DMS79 treated with DMSO at 0.1 percent for 48 hours (cell line): Measurements from ENCODE around the gene SEL1L3.
A peak's percentile ranks its signal among the peaks of the same experiment; 100 is the strongest.

ENCODE experiments used
- DNase-seq: peaks from one replicate; lab custom pipeline; 2025; lab: John Stamatoyannopoulos, UW

Gene SEL1L3

DNA sequence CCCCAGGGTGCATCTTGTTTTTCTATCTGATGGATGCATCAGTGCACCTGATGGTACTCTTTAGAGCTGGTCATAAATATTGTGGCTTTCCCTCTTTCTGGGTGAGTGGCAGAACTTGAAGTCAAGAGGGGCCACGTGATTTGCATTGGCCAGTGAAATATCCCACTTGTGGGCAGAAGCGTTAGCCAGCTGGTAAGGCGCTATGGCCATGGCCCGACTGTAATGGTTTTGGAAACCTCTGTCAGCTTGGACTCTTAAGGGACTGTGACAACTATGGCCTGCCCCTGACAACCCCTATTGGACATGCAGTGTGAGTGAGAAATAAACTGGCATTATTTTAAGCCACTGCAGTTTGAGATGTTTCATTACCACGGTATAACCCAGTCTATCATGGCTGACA is 72.8 kb downstream of the SEL1L3 start:
- DNase-seq: peak; percentile 69

DNA sequence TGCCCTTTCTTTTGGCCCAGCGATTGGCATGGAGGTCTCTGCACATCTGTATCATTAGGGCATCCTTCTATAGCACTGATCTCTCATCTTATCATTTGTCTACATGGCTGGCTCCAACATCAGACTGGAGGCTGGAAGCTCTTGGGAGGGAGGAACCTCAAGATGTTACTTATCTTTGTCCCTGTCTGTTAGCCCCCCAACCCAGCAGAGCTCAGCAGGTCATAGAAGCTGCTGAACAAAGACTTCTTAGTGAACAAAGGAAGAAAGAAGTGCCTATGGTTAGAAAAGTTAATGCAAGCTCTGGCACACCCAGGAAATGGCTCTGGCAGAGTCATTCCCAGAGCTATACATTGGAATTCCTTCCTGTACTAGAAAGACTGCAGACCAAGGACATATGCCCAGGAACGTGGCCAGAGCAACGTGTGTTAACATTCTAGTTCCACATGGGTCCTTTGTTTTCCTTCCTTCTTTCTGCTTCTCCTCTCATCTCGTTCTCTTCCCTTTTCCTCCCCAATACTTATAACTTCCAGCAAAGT is 74.0 kb downstream of the SEL1L3 start:
- no peak for DNase-seq

DNA sequence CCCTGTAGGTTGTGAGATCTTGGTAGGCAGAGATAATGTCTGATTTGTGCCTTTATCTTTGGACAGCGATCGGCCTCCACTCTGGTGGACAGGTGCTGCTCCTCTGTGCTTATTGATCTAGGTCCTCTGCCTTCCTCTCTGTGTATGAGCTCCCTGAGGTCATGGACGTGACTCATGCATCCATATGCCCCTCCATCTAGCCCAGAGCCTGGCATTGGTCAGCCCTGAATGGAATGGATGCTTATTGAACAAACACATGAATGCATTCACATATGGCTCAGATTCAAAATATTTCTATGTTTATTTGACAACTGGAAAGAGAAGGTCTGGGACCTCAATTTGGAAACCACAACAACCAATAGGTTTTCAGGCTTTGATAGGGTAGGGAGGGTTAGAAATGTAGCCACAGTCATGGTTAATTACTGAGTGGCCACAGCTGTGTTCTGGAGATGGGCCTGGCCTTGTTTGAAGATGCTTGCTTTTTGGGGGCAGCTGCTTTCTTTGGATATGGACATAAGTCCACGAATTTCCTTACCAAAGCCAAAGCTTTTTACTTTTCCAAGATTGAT is 76.2 kb downstream of the SEL1L3 start:
- no peak for DNase-seq

DNA sequence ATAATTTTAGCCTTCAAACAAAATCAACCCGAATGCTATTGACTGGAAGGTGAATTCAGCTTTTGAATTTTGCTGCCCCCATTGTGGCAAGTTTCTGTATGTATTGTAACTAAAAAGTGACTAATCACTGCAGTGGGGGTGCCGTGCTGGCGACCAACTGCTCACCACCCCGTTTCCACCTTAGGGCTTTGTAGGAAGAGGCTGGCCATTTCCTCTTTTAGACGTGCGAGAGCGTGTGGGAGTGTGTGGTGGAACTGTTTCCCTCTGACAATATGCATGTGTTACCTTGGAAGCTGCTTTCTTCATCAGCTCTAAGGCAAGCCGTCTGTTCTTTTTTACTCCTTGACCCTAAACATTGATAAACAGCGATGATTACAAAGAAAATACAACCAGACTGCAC is 78.8 kb downstream of the SEL1L3 start:
- DNase-seq: no peak

DNA sequence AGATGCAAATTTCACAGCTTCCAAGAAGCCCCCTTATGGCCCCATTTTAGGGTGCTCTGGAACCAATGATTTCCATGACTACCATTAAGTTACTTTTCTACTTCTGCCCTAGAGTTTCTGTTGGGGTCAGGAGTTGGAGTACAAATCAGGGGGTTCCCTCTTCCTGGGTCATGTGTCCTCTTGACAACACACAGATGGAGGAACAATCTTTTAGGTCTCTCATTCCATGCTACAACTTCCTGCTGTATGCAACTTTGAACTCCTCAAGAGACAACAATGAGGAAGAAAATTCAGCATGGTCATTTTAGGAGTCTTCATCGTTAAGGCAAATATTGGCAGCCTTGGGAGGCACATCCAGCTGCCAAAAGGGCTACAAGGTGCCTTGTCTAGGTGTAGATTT is 79.7 kb downstream of the SEL1L3 start:
- DNase-seq: no peak

DNA sequence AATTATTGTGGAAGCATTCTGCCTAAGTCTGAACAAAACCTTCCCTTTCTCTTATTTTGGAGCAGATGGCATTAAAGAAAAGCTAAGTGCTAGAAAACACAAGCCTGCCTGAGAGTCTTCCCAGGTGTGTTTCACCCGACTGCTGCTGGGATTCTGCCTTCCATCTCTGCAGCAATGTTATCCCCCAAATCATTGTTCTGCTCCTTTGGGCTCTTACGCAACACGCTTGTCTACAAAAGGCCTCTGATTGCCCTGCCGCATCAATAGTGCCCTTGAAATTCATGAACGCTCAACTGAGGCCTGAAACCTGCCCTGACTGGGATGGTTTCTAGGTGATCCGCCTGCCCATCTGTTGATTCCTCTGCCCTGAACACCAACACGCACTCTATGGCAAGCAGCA is 80.3 kb downstream of the SEL1L3 start:
- DNase-seq: no peak

DNA sequence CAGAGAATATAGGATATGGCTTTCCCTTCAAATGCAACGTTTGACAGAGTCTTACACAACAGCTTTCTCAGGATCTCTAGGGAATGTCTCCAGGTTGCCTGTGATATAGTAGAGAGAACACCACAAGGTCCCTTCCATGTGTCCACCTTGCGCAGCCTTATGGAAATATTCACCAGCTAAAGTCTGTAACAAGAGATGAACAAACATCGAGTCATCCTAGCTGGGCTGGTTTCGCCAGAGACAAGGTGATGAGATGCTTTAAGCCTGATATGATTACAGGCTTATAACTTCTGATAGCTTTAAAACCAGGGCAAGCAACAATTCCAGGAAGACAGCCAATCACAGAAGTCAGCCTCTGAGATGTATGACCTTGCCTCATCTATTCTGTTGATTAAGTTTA is 83.8 kb downstream of the SEL1L3 start:
- no peak for DNase-seq

DNA sequence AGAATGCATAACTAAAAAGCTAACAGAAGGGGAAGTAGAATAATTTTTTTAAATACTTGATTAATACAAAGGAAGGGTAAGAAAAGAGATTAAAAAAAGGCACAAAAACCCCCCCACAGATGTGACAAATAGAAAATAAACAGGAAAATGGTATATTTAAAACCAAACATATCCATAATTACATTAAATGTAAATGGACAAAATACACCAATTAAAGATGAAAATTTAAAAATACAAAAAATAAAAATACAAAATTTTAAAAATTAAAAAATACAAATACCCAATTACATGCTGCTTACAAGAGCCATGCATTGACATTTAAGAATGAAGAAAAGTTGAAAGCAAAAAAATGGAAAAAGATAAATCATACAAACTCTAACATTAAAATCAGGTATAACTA is 86.0 kb downstream of the SEL1L3 start:
- DNase-seq: no peak

DNA sequence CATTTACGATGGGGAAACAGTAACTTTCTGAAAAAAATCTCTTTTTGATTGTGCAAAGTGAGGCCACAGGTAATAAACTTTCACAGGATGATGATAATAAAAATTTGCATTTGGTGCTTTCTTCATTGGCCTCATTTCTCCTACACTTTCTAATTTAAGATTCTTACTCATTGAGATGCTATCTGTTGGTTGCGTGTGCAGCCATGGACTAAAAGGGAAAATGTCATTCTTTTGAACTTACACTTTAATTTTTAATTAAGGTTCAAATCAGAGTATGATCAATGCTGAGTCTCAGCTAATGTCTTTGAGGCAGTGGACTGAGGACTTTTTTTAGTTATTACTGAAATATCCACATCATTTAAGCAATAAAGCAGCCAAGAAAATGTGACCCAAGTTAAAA is 87.6 kb downstream of the SEL1L3 start:
- DNase-seq: no peak

DNA sequence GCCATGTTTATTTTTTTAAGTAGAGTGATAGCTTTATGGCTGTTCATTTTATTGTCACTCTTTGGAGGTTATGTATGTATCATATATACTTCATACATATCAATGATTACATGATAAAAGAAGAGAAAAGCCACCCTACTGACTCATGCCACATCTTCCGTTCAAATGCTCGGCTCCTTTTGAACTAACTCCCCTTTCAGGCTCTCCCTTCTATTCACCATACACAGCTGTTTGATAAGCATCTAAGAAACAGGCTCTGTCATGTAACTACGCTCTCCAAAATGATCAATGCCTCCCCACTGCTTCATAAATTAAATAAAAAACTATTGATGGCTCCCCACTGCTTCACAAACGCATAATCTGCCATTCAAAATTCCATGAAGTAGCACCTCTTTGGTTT is 89.4 kb downstream of the SEL1L3 start:
- DNase-seq: no peak

DNA sequence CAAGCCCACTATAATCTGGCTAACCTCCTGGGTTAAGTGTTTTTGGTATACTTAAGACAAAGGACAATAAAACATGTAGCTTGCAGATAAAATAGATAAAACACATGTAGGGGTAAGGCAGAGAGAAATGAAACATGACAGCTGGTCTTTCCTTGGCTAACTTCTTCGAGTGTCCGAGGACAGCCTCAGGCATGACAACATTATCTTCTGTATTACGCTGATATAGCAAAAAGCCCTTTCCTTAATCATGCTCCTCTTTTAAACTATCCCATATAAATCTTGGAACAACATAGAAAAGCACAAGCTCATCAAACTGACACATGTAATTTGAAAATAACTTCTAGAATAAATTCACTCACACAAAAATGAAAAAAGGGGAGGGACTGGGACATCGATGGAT is 91.1 kb downstream of the SEL1L3 start:
- no peak for DNase-seq

DNA sequence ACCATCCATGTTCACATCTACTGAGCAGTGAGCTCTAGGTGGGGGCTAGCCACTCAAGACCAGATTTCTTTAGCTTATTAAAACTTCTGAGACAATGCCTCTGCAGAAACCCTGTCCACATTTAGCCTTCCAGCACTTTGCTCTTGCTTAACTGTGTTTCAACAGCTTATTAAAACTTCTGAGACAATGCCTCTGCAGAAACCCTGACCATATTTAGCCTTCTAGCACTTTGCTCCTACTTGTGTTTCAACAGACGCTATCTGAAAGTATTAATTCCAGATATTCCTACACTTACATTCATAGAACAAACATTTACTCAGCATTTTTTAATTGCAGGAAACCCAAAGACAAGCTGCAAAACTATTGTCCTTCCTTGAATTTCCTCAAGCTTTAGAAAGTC is 91.9 kb downstream of the SEL1L3 start:
- no peak for DNase-seq

DNA sequence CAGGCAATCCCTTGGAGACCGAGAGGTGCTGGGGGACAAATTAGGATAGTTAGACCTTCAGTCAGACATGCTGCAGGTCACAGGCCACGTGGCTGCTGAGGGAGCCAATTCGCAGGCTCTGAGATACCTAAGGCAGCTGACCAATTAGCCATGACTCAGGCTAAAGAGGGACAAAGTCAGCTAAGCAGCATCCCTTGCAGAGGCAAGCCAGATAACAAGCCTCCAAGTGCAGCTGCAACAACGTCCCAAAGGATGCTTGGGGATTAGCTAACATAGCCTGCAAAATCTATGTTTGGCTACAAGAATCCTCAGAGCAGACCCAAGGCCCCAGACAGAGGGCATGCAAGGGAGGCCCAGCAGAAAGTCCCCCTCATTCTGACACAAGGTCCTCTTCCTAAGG is 93.5 kb downstream of the SEL1L3 start:
- DNase-seq: no peak

DNA sequence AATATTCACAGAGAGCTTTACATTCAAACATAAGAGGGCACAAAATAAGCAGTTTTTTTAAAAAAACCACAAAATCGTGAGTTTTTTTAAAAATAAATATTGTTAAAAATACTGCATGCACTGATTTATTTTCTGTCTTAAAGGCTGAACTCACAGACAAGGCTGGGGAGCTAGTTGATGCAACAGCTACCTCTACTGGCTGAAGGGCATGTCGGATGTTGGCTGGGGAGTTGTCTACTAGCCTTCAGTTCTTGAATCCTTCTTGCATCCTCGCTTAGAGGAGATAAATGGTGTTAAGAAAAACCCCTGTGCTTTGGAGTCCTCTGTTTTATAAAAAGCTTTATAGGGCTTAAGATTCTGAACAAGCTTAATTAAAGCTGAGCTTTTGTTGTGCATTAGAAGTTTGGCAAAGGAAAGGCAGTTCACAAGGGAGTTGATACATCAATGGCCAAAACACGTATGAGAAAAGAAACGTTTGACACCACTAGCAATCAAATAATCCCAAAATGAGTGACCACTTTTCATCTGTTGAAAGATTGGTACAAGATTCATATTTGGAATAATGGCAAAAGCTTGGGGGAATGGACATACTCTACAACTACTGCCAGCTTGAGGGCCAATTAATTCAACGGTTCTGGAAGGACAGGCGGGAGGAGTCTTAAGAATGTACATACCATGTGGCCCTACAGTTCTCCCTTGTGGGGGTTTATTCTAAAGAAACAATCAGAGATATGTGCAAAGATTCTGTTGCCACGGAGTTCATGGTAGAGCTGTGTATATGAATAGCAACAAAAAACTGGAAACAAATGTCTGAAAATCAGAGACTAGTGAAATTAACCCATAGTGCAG is 94.7 kb downstream of the SEL1L3 start:
- peak; percentile 17 for DNase-seq

DNA sequence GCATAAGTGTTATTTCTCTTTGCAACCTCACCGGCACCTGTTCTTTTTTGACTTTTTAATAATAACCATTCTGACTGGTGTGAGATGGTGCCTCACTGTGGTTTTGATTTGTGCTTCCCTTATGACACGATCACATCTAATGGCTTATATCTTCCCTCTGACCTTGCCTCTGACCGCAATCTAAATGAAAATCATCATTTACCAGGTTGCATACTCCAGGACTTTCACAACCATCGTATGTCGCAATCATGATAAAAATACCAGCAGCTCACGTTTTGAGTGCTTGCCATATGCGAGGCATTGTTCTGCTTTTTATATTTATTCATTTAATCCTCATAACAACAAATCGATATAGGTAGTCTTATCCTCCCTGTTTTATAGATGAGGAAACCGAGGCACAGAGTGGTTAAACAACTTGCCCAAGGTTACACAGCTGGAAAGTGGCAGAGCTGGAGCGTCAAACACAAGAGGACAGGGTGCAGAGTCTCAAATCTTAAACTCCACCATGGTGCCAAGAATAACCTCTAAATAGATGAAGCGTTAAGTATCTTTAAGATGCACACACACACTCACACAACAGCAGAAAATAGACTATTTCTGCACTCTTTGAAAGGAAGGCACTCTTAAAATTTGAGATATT is 102.2 kb downstream of the SEL1L3 start:
- no peak for DNase-seq

DNA sequence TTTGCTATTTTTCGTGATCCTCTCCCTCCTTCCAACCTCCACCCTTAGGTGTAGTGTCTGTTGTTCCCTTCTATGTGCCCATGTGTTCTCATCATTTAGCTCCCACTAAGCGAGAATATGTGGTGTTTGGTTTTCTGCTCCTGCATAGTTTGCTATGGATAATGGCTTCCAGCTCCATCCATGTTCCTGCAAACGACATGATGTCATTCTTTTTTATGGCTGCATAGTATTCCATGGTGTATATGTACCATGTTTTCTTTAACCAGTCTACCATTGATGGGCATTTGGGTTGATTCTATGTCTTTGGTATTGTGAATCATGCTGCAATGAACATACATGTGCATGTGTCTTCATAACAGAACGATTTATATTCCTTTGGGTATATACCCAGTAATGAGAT is 102.7 kb downstream of the SEL1L3 start:
- DNase-seq: no peak

DNA sequence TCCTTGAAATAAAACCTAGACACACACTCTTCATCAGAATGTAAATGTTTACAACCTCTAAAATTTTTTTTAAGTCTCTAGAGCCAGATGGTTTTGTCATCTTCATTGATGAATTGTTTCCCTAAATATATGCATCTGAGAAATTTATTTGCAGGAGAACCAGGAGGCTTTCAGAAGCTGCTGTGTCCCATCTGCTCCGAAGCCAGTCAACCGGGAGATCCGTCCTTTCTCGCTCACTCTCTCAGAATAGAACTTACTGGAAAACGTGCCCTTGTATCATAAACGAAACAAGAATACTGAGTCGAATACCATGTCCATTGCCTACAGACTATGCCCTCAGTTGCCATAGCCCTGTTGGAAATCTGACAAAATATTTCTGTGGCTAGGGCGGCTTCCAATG is 103.7 kb downstream of the SEL1L3 start:
- no peak for DNase-seq

DNA sequence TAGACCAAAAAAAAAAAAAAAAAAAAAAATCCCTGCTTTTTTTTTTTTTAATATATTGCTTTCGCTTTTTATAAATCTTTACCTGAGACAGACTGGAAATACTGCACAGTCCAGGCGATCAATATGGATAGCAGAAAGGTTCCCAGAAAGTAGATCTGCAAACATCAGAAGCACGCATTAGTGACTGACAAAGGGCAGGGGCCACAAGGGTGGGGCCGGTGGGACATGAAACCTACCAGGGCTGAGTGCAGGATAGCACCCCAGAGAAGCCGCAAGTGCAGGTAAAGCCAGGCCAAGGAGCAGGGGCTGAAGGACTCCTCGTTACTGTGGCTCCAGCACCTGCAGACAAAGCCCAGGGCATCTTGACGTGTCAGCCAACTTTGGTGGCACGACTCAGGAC is 105.3 kb downstream of the SEL1L3 start:
- DNase-seq: no peak

DNA sequence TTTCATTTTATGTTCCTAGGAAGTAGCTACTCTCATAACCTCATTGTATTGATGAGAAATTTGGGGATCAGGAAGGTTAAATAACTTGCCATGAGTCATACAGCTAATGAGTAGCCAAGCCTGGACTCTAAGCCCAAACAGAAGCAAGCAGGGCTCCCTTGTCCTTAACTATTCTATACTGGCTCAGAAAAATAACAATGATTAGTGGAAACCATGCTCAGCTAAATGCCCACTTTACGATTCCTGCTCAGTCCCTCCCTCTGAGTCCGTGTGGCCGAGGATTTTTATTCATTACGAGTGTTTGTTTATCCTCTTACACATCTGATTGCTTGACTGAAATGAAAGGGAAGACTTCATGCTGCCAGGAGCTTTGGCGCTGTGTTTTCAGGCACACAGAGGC is 106.3 kb downstream of the SEL1L3 start:
- DNase-seq: peak; percentile 56

DNA sequence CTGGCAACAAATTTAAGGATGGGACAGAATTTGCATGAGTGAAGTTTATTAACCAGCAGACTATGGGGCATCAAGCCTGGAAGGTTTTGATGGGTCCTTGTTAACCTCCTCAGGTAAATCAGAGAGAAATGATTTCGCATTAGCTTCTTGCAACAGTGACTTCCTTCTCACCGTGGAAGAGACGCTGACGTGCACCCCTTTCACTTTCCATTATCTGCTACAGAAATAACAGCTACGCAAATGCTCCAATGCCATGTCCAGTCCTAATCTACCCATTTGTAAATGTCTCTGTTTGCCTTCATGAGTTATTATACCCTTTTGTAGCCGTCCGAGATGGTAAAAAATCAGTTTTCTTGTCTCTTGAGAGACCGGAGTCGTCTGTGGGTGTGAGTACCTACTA is 106.9 kb downstream of the SEL1L3 start:
- no peak for DNase-seq

DNA sequence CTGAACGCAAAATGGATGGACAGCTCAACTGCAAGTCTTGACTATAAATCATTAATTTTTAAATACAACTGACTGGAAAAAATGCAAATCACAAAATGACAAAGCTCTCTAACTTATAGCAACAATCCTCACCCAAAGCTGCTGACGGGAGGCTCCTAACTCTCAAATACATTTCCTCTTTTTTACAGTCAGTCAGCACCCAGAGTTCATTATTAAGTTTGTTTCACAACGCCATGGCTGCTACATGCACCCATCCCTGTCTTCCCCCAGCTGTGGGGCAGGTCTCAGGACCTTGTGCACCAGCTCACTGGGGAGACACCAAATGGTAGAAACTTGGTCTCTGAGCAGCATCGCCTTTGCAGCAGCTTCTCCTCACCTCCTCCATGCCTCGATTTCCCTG is 109.5 kb downstream of the SEL1L3 start:
- no peak for DNase-seq

DNA sequence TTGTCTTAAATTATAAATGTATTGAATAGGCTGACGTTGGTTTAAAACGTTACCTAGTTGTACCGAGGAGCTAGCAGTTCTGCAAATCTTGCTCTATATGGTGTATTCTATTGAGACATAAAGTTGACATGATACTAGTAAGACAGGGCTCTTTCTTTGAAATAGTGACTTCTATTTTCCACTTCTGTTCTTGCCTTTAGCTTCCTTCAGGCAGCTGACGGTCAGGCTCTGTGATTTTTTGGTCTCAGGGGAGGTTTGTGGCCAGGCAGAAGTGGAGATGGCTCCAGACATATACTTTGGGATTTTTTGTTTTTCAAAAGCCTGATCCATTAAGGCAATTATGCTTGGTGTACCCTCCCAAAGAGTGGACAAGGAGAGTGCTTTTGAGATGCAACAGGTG is 111.9 kb downstream of the SEL1L3 start:
- peak; percentile 11 for DNase-seq

DNA sequence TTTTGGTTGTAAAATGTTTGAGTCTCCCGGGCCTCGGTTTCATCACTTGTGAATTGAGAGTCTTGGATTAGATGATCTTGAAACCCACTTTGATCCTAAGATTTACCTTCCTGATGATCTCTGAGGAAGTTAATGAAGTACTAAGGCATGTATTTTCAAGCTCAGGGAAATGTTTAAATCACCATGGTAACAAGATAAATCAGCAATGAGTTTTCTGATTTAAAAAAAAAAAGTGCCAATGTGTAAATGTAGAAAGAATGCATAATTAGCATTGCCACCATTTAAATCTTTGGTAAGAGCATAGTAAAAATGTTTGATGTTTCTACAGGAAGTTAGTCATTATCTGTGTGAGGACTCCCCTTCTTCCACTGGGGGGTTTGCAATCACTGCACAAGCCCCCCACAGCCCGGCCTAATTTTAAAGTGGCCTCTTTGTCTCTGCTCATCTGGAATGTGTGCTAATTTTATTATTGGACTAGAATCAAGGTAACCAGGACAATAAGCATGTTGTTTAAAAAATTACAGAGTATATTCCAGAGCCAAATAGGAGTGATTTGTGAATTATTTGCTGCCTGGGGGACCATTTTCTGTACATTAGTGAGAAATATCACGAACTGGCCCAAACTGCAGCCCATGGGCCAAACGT is 113.5 kb downstream of the SEL1L3 start:
- DNase-seq: no peak
